Mesodermal cell (in vitro differentiated cells): Measurements from ENCODE around the gene C22orf31.

ENCODE experiments used
- H3K27ac ChIP-seq: 2 replicates; pipeline ENCODE4 v1.7.0; 2013; ENCODE audit warnings: mild to moderate bottlenecking, low read depth, low read length, moderate library complexity; ENCODE audit not compliant: severe bottlenecking
- H3K36me3 ChIP-seq: 2 replicates; pipeline ENCODE4 v1.7.1; 2013; ENCODE audit warnings: mild to moderate bottlenecking, low read length, moderate library complexity; ENCODE audit not compliant: control insufficient read depth, insufficient read depth
- H3K4me1 ChIP-seq: one replicate; pipeline ENCODE4 v1.7.1; 2013; ENCODE audit warnings: mild to moderate bottlenecking, low read length; ENCODE audit not compliant: insufficient read depth, control insufficient read depth, poor library complexity, severe bottlenecking
- H3K4me3 ChIP-seq: 2 replicates; pipeline ENCODE4 v1.7.0; 2013; ENCODE audit warnings: low read length, control low read depth, mild to moderate bottlenecking; ENCODE audit not compliant: insufficient read depth, poor library complexity, severe bottlenecking; ENCODE audit errors: extremely low read depth
- H3K9me3 ChIP-seq: 2 replicates; pipeline ENCODE4 v1.7.1; 2013; ENCODE audit warnings: mild to moderate bottlenecking, low read length, moderate library complexity; ENCODE audit not compliant: control insufficient read depth
- whole genome bisulfite sequencing, 2 experiments: methylation state at CpG; one replicate each; pipeline ENCODE4 v1.1.5; 2013; ENCODE audit warnings: missing lambda C conversion rate in 2 of 2; ENCODE audit not compliant: insufficient coverage in 2 of 2; 5-methylcytosine and 5-hydroxymethylcytosine counted together

The C22orf31 gene

DNA sequence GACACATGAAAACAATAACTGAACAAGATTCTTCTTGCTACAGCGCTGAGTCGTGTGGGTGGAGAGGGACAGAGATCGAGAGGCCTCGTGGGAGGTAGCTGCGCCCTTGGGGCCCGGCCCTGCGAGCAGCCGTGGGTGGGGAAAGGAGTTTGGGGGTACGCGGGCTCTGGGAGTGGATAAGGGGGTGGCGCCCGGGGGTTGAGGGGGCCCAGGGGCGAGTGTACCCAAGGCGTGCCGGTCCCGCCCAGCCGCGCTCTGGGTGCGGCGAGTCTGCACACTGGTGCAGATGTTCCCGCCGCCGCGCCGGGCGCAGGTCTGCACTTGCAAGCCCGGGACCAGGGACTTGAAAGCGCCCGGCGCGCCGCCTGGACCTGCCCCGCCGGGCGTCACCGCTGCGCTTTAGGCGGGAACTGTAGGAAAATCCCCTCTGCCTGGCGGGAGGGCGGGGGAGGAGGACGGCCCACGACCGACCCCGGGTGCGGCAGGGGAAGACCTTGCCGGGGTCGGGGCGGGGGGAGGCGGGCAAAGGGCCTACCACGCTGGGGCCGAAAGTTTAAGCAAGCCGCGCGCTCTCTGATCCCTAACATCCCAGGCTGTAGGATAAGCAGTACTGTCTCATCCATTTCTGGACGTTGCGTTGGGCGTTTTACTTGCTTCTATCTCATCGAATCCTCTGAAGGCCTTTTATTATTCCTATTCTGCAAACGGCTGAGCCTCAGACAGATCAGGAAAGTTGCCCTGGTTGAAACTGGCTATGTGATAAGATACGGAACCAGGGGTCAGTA lies 9.8 kb upstream of the C22orf31 start:
- WGBS, 2 experiments, result 8 to 13% methylated on average over 38 to 47 of the region's 60 CpGs
- Histone ChIP-seq H3K4me3 (peak overlapping the region; percentile 24), H3K9me3 (no peaks in the 10 kb centered on the region), H3K27ac (no peak overlapping the region), H3K36me3 (no peaks in the 10 kb centered on the region), H3K4me1 (peaks cover 5% of the 10 kb centered on the region)

DNA sequence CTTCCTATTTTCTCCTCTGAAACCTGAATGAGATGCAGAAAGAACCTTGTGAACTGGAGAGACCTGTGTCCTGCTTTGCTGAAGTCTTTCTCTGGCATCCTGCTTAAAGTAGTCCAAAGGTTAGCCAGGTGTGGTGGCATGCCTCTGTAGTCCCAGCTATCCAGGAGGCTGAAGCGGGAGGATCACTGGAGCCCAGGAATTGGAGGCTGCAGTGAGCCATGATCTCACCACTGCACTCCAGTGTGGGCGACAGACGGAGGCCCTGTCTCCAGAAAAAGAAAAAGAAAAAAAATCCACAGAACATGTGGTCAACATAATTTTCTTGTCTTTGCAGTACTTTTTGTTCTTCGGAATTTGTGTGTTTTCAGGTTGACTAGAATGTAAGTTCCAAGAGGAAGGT lies 8.9 kb upstream of the C22orf31 start:
- 83 to 100% methylated on average over 3 of the region's 4 CpGs for WGBS, 2 experiments
- H3K4me1 ChIP-seq, result peaks cover 5% of the 10 kb centered on the region
- no peak overlapping the region for H3K4me3 ChIP-seq
- no peaks in the 10 kb centered on the region for H3K9me3 ChIP-seq
- no peak overlapping the region for H3K27ac ChIP-seq
- H3K36me3 ChIP-seq, result no peaks in the 10 kb centered on the region

GRCh38 chr22:29069463-29069862 lies 7.8 kb upstream of the C22orf31 start:
- peaks cover 5% of the 10 kb centered on the region for H3K4me1 ChIP-seq
- no peak overlapping the region for H3K4me3 ChIP-seq
- WGBS, 2 experiments, result 76 to 89% methylated on average over 4 of the region's 4 CpGs
- H3K36me3 ChIP-seq, result no peaks in the 10 kb centered on the region
- no peaks in the 10 kb centered on the region for H3K9me3 ChIP-seq
- H3K27ac ChIP-seq, result no peak overlapping the region

- H3K4me3 ChIP-seq, result no peak overlapping the region
- no peaks in the 10 kb centered on the region for H3K36me3 ChIP-seq
- no peaks in the 10 kb centered on the region for H3K9me3 ChIP-seq
- H3K4me1 ChIP-seq, result no peaks in the 10 kb centered on the region
- 77% methylated on average over 5 to 6 of the region's 7 CpGs for WGBS, 2 experiments
- H3K27ac ChIP-seq, result no peak overlapping the region
Measured at GRCh38 chr22:29065468-29066190, 4.0 kb upstream of the C22orf31 start.

- Histone ChIP-seq H3K4me1 (no peaks in the 10 kb centered on the region), H3K4me3 (no peak overlapping the region), H3K27ac (no peak overlapping the region), H3K36me3 (no peaks in the 10 kb centered on the region), H3K9me3 (no peaks in the 10 kb centered on the region)
- WGBS, 2 experiments, result 75 to 79% methylated on average over 7 of the region's 8 CpGs
Measured at GRCh38 chr22:29062286-29062821, 723 bp upstream of the C22orf31 start.

DNA sequence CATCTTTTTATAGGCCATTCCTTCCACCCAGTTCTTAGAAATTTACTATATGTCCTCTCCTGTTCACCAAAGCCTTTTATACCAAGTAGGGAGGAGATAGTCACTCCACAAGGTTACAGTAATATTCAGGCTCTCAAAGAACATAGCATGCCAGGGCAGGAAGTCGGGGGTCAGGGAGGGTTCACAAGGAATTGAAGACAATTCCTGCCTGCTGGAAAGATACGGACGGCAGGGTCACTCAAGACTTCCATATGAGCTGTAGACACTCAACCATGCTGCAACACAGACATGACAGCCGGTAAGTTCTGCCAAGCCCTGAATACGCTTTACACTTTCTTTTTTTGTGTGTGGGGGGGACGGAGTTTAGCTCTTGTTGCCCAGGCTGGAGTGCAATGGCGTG lies 700 bp downstream of the C22orf31 start:
- no peaks in the 10 kb centered on the region for H3K4me1 ChIP-seq
- no peaks in the 10 kb centered on the region for H3K36me3 ChIP-seq
- 87 to 89% methylated on average over 7 of the region's 7 CpGs for WGBS, 2 experiments
- no peaks in the 10 kb centered on the region for H3K9me3 ChIP-seq
- no peak overlapping the region for H3K4me3 ChIP-seq
- H3K27ac ChIP-seq, result no peak overlapping the region

GRCh38 chr22:29060251-29060869 lies 1.3 kb downstream of the C22orf31 start:
- no peaks in the 10 kb centered on the region for H3K36me3 ChIP-seq
- WGBS, 2 experiments, result 91 to 92% methylated on average over 12 of the region's 12 CpGs
- no peak overlapping the region for H3K27ac ChIP-seq
- H3K9me3 ChIP-seq, result no peaks in the 10 kb centered on the region
- H3K4me1 ChIP-seq, result no peaks in the 10 kb centered on the region
- H3K4me3 ChIP-seq, result no peak overlapping the region

DNA sequence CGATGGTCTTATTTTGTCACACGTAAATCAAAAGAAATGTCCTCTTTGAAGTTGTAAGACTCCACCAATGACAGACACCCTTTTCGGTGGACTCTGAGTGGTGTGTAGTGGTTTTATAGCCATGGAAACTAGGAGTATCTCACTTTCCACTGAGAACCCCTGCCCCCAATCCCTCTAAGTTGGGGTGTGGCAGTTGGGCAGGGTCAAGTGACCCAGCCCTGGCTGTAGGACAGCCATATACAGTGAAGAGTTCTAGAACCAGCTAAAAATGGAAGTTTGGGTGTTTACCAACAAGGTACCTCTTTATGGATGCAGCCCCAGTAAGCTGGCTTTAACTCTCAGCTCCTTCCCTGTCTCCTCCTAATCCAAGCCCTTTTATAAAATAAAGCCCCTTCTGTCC lies 5.2 kb downstream of the C22orf31 start:
- 83 to 94% methylated on average over 1 to 2 of the region's 3 CpGs for WGBS, 2 experiments
- Histone ChIP-seq H3K4me3 (no peak overlapping the region), H3K4me1 (no peaks in the 10 kb centered on the region), H3K36me3 (no peaks in the 10 kb centered on the region), H3K27ac (no peak overlapping the region), H3K9me3 (no peaks in the 10 kb centered on the region)

DNA sequence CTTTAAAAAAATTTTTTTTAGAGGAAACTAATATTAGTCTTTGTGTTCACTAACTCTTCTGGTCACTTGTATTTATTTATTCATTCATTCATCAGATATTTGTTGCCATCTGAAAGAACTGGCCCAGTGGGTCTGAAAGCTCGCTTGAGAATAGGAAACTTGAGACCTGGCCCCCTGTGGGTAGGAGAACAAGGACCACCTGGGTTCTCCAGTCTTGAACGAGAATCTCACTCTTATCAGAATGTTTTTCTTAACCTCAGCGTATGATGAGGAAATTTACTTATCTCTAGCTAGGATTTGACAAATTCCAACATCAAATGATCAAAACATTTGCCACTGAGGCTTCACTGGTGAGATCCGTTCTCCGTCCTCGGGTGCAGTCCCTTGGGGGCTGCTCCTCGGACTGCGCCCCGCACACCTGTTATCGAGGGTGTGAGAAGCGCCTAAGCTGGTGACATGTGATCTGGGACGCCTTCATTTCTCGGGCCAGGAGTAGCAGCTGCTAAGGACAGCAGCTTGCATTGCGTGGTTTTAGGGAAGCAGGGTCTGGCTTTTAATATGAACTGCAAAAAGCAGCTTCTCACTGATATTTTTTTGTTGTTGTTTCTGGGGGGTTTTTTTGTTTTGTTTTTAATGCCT lies 6.3 kb downstream of the C22orf31 start:
- H3K4me1 ChIP-seq, result no peaks in the 10 kb centered on the region
- no peak overlapping the region for H3K27ac ChIP-seq
- peaks cover 9% of the 10 kb centered on the region for H3K36me3 ChIP-seq
- no peaks in the 10 kb centered on the region for H3K9me3 ChIP-seq
- WGBS, 2 experiments, result 77 to 85% methylated on average over 10 to 13 of the region's 14 CpGs
- H3K4me3 ChIP-seq, result no peak overlapping the region

GRCh38 chr22:29054251-29054767 lies 7.3 kb downstream of the C22orf31 start:
- WGBS, 2 experiments, result 89 to 90% methylated on average over 8 to 9 of the region's 10 CpGs
- no peak overlapping the region for H3K27ac ChIP-seq
- H3K4me3 ChIP-seq, result no peak overlapping the region
- H3K9me3 ChIP-seq, result no peaks in the 10 kb centered on the region
- H3K36me3 ChIP-seq, result peaks cover 19% of the 10 kb centered on the region
- no peaks in the 10 kb centered on the region for H3K4me1 ChIP-seq
